ENCODE results near the gene POLR2B.
"Not testable (repeated sequence)": the region's sequence is repeated elsewhere in the genome, so short reads cannot be mapped to it uniquely, and the experiment has no call there.

The POLR2B gene

DNA sequence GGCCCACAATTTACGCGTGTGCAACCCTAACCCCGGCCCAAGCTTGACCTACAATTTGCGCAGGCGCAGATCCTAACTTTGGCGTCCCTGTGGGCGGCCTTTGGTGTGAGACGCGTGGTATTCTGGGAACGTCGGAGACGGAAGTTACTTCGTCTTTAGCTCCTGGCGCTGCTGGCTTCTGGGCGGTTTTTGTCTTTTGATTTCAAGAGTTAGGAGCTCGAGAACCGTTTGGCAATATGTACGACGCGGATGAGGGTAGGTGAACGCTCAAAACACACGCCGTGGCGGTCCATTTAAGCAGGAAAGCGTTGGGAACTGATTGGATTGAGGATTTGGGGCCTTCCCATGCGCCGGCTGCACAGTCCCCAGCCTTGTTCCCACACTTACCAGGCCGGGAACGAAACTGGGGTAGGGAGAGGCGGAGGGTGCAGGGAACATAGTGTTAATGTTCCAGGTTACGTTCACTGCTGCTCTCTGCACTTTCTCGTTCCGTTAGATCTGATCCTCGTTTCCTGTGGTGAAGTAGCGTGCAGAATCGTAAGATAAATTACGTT, at the start of gene POLR2B:
Gene POLR2B, plus strand, starts transcription at position 147 of the 554 bp plus-strand sequence. Its CDS starts 90 bp downstream, at position 237.
- DNase-seq (ENCODE audit: low read depth in 2 of 2, low spot score in 1 of 2) = peak; percentile 74 to 78

DNA sequence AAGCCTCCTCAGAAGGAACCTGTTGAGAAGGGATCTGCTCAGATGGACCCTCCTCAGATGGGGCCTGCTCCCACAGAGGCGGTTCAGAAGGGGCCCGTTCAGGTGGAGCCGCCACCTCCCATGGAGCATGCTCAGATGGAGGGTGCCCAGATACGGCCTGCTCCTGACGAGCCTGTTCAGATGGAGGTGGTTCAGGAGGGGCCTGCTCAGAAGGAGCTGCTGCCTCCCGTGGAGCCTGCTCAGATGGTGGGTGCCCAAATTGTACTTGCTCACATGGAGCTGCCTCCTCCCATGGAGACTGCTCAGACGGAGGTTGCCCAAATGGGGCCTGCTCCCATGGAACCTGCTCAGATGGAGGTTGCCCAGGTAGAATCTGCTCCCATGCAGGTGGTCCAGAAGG, 48.1 kb upstream of the POLR2B start:
- DNase-seq (ENCODE audit: low read depth in 2 of 2, low spot score in 1 of 2) = no peak

DNA sequence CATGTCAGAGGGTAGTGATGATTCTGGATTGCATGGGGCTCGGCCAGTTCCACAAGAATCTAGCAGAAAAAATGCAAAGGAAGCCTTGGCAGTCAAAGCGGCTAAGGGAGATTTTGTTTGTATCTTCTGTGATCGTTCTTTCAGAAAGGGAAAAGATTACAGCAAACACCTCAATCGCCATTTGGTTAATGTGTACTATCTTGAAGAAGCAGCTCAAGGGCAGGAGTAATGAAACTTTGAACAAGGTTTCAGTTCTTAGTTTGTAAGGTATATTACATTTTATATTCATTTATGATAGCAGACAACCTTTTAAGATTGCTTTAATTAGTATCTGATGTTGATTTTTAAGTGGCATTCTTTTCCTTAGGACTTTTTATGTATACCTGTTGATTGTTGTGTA, 46.8 kb upstream of the POLR2B start:
- DNase-seq (ENCODE audit: low read depth in 2 of 2, low spot score in 1 of 2) = no peak

DNA sequence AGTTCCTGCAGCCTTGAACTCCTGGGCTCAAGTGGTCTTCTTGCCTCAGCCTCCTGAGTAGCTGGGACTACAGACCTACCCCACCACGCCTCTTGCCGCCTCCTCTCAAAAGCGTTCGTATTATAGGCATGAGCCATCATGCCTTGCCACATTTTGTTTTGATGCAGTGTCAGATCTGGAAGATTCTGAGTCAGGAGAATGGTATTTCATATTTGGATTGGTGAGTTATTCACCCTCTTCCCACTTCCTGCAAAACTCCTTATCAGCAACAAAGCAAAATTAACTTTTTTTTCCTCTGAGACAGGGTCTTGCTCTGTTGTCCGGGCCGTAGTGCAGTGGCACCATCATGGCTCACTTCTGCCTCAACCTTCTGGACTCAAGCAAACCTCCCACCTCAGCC, 41.4 kb upstream of the POLR2B start:
- no peak for DNase-seq (ENCODE audit: low read depth in 2 of 2, low spot score in 1 of 2)

DNA sequence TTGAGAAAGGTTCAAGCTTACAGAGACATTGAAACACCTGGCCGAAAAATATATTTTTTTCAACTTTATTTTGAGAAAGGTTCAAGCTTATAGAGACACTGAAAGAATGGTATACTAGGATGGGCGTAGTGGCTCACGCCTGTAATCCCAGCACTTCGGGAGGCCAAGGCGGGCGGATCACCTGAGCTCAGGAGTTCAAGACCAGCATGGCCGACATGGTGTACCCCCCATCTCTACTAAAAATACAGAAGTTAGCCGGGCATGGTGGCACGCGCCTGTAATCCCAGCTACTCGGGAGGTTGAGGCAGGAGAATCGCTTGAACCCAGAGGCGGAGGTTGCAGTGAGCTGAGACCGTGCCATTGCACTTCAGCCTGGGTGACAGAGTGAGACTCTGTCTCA, 38.9 kb upstream of the POLR2B start:
- not testable (repeated sequence) for DNase-seq (ENCODE audit: low read depth in 2 of 2, low spot score in 1 of 2)

DNA sequence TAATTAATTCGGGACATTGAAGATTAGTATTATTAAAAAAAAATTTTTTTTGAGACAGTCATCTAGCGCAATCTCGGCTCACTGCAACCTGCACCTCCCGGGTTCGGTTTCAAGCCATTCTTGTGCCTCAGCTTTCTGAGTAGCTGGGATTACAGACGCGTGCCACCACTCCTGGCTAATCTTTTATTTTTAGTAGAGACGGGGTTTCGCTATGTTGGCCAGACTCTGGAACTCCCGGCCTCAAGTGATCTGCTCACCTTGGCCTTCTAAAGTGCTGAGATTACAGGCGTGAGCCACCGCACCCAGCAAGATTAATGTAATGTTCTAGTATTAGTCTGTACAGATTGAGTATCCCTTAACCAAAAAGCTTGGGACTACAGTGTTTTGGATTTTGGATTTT, 38.3 kb upstream of the POLR2B start:
- no peak for DNase-seq (ENCODE audit: low read depth in 2 of 2, low spot score in 1 of 2)

DNA sequence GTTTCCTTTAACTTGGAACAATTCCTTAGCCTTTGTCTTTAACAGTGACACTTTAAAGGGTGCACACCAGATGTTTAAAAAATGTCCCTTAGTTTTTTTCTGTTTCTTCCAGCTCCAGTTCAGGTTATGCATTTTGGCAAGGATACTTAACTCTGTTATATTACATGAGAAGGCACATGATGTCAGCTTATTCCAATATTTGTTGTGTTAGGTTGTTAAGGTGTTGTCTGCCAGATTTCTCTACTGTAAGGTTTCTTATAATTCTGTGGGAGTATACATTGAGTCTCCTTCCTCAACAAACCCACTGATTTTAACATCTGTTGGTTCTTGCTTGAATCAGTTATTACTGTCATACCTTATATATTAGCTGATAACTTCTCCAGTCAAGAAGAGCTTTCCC, 37.7 kb upstream of the POLR2B start:
- no peak for DNase-seq (ENCODE audit: low read depth in 2 of 2, low spot score in 1 of 2)

DNA sequence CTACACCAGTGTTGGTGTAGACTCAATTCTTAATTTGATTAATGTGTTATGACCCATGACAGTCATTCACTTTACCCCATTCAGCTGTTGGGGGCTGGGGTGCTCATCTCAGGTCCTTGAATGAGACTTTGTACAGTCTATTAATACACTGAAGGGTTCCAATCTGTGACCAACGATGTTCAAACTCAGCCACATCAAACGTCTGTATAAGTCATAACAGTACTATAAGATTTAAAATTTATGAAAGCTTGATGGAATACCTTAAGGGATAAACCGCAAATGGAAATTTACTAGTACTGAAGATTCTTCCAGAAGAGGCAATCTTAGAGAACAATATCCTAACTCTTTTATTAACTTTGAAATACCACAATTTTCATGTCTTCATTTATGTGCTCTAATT, 37.3 kb upstream of the POLR2B start:
- no peak for DNase-seq (ENCODE audit: low read depth in 2 of 2, low spot score in 1 of 2)

DNA sequence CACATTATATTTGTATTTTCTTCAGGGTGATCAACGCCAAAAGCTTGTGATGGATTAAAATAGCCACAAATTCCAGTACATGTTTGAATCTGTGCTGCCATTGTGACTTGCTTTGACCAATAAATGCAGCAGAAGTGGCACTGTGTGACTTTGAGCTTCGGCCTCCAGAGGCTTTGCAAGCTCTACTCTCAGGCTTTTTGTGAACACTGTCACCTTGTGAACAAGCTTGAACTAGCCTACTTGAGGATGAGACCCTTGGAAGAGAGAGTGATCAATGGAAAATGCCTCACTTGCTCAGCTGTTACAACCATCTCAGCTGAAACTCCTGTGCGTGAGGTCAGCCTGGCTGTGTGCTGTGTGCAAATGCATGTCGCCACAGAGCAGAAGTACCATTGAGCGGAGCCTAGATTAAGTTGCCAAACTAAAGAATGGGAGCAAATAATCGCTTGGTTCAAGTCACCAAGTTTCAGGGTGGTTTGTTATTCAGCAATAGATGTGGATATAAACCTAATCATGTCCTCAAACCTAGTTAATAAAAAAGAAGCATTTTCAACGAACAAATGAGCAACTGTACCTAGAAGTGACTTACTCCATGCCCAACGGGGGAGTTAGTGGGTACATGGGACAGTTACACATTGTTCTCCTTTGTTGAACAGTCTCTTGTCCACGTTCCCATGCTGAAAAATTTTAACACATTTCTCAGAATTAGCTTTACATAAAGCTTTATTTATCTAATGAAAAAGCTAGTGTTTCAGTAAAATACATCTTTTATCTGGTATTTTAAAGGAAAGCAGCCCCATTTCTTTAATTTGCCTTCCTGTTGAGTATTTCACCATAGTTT, 24.8 kb upstream of the POLR2B start:
- no peak for DNase-seq (ENCODE audit: low read depth in 2 of 2, low spot score in 1 of 2)

DNA sequence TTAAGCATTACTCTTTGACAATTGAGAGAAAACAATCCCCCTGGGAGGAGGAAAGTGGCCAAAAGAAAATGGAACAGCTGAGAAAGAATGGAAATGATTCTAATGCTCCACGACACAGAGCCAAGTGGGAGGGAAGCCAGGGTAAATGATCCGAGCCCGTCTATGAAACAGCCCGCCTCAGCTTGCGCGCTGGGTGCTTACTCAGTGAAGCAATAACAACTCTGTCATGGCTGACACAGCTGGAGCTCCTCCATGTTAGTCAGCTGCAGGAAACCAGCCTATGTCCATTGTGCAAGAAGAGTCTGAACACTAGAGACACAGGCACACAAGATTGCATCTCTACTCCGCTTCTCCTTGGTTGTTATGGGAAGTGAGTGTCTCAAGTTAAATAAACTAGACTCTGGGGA, 20.6 kb upstream of the POLR2B start:
- no peak for DNase-seq (ENCODE audit: low read depth in 2 of 2, low spot score in 1 of 2)

DNA sequence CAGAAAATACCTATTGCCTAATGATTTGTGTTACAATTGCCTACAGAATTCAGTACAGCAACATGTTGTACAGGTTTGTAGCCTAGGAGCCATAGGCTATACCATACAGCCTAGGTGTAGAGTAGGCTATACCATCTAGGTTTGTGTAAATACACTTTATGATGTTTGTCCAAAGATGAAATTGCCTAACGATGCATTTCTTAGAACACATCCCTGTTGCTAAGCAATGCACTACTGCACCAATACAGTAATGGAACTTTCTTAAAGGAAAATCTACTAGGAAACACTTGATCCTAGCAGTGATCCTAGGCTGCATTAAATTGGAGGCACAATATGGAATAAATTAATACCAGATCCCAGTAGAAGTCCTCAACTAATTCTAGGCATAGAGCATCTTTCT, 19.6 kb upstream of the POLR2B start:
- no peak for DNase-seq (ENCODE audit: low read depth in 2 of 2, low spot score in 1 of 2)

DNA sequence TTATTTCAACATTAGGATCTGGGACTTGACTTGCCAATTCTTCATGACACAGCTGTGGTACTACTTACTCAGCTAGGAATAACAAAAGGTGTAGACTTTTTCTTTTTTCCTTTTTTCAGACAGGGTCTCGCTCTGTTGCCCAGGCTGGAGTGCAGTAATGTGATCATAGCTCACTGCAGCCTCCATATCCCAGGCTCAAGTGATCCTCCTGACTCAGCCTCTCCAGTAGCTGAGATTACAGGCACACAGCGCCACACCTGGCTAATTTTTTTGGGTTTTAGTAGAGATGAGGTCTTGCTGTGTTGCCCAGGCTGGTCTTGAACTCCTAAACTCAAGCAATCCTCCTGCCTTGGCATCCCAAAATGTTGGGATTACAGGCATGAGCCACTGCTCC, 17.6 kb upstream of the POLR2B start:
- DNase-seq (ENCODE audit: low read depth in 2 of 2, low spot score in 1 of 2) = no peak

DNA sequence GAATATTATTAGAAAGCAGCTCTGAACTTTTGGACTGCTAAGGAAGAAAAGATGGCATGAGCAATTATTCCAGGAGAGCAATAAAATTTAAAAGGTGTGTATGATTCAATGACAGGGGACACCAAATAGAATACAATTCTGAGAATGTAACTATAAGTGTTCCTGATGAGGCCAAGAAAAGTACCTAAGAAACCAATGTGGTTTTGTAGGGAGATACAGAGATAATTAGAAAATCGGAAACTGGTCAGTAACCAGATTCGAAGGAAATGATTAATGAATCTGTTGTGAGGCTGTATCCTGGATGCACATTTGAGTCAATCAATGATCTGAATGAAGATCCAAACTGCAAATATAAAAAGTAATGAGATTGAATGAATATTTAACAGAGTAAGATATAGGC, 7.3 kb upstream of the POLR2B start:
- no peak for DNase-seq (ENCODE audit: low read depth in 2 of 2, low spot score in 1 of 2)

DNA sequence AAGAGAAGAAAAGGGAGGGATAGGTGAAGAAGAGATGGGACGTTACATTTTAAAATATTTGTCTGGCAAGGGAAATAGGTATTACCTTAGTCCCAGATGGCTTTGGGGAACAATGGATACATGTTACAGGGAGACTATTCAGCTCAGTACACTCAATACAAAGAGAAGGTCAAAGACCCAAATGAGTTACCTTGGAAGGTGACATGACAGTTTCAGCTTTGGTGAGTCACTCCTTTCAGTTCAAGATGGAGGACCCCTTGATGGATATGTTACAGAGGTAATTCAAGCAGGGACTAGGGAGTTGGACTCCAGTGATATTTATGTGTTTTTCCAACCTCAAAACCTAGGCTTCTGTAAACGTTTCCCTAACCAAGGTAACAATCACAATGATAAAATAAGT, 6.3 kb upstream of the POLR2B start:
- DNase-seq (ENCODE audit: low read depth in 2 of 2, low spot score in 1 of 2) = no peak

DNA sequence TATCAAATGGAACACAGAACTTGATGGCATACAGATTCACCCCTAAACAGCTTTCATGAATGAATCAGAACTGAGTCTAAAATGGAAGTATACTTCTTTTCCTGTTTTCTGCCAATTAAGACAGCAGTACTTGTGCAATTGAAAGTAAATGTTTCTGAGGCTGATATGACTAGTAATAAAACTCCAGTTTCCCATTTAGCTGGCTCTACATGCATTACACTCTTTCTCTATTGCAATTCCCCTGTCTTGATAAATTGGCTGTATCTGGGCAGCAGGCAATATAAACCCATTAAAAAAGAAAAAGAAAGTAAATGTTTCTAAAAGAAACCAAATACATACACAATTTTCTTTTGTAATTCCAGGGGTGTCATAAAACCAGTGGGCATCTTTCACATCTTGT, 5.9 kb upstream of the POLR2B start:
- no peak for DNase-seq (ENCODE audit: low read depth in 2 of 2, low spot score in 1 of 2)

DNA sequence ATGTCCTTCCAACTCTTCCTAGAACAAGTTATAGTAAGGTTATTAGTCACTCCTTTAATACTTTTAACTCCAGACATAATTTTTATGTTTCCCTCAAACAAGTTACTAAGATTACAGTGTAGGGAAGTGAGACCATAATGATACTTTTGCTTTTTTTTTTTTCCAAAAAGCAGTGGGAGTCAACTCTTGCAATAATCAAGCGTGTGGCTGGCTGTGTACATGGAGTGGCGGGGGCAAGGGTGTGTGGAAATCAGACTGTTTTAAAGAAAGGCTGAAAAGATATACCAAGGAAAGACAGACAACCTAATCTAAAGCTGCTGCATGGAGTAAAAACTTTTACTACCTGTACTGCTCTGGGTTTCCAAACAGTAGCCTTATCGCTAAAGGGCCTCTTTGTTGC, 5.4 kb upstream of the POLR2B start:
- no peak for DNase-seq (ENCODE audit: low read depth in 2 of 2, low spot score in 1 of 2)

DNA sequence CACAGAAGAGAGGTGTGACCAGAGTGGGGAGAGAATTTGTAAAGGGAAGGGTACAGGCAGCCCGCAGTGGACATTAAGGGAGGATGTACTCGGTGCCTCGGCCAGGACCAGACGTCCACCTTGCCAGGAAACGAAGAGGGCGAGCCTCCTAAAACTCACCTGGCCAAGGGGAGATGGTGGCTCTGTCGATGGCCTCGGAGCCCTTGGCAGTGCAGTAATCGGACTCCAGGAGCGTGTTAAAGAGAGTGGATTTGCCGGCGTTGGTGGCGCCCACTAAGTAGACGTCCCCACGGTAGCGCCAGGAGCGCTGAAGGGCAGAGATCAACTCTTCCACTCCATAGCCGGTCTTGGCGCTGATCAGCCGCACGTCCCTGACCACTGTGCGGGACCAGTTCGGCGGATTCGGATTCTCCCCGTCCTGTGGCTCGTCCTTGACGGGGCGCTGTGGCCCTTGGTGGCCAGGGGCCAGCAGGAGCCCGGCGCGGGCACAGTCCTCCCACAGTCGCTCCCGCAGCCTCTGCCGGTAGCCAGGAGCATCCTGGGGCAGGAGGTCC, 2.3 kb upstream of the POLR2B start:
- DNase-seq (ENCODE audit: low read depth in 2 of 2, low spot score in 1 of 2) = no peak

DNA sequence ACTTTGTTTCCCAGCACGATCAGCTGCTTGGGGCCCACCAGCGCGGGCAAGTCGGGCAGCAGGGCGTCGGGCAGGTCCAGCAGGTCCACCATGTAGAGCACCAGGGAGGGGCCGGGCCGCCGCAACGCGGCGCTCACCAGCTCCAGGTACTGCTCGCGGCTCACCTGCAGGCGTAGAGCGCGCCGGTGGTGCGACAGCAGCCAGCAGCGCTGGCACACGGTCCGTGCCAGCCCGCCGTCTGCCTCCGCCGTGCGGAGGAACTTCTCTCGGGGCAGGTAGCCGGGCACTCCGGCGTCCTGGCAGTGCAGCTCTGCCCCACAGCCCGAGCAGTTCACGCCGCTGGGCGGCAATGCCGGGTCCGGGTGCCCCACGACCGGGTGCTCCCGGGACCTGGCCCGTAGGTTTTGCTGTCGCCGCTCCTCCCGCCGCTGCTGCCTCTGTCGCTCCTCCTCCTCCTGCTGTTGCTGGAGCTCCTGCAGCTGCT, 1.8 kb upstream of the POLR2B start:
- DNase-seq (ENCODE audit: low read depth in 2 of 2, low spot score in 1 of 2) = peak; percentile 2 to 7

DNA sequence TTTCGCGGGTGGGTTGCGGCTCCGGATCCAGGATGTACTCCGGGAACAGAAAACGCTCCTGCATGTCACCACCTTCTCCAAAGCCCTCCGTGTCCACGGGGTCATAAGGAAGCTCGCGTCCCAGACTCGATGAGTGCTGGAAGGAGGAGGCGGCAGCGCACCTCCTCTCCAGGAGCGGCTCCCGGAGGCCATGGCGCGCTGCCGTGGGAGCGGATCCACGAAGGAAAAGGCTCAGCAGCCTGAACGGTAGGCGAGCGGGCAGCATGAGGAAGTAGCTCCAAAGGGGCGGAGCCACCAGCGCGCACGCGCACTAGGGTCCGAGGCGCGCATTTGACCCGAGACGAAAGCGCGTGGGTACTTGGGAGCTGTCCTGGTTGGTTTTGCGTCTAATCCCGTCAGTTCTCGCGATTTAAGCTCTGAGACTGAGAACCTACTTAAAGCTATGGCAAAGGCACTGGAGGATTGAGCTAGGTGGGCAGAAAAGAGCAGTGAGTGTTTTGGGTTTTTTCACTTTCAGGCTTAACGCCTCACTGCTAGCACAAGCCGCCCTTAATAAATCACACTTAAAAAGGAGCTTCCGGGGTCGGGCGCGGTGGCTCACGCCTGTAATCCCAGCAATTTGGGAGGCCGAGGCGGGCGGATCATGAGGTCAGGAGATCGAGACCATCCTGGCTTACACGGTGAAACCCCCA, 1.2 kb upstream of the POLR2B start, which contains the start of gene NOA1:
Gene NOA1, minus strand, starts transcription at position 286 of the 692 bp plus-strand sequence. Its CDS starts 21 bp downstream, at position 265.
- DNase-seq (ENCODE audit: low read depth in 2 of 2, low spot score in 1 of 2) = peak; percentile 94 to 98

DNA sequence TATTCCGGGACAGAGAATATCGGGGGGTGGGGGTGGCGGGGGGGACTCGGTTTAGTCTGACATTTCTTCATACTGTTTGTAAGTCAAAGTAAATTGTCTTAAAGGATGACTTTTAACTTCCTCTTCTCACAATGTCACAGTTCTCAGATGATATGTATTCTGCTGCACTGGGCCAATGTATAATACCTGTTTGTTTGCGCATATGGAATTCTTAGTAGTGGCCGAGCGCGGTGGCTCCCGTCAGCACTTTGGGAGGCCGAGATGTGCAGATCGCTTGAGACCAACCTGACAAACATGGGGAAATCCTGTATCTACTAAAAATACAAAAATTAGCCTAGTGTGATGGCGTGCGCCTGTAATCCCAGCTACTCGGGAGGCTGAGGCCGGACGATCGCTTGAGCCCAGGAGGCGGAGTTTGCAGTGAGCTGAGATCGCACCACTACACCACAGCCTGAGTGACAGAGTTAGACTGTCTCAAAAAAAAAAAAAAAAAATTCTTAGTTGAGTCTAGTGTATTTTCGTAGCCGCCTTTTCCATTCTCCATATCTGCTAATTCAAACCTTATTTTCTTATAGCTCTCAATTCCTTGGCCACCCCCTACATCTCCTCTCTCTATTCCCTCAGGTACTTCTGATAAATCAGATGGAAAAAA, 851 bp downstream of the POLR2B start:
- peak in 1 of 2 donors; percentile 10 for DNase-seq (ENCODE audit: low read depth in 2 of 2, low spot score in 1 of 2)

DNA sequence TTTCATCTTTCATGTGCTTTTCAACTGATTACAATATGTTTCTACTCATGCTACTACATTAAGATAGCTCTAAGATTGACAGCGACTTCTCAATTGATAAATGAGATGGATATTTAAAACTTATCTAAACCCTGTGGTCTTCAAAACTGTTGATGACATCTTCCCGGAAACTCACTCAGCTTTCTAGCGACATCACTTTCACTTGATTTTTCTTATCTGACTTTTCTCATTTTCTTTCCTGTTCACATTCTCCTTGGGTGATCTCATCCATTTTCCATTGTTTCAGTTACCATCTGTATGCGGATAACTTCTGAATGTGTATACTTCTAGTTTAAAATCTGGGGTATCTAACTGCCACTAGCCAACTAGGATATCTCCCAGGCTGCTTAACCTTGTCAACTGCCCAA, 3.1 kb downstream of the POLR2B start:
- no peak for DNase-seq (ENCODE audit: low read depth in 2 of 2, low spot score in 1 of 2)

Data from stimulated activated CD8-positive, alpha-beta memory T cell treated with anti-CD3 and anti-CD28 coated beads, Interleukin-4, amount 100 ng/mL, for 4 hours (primary cell).